HG03520 (cell line): Measurements from ENCODE around the gene REG1B.

ENCODE experiments used
- ATAC-seq: cut with Tn5 transposase; IDR thresholded peaks from one replicate; pipeline ENCODE4 v1.9.1; 2021; ENCODE audit warnings: mild to moderate bottlenecking, moderate library complexity; ENCODE audit not compliant: unreplicated experiment

REG1B gene

GRCh38 chr2:79087785-79088364 is at the start of gene REG1B:
Gene REG1B (minus strand): TSS chr2:79087993. CDS start chr2:79087612, 381 bp downstream.
- ATAC-seq = no peak

- no peak for ATAC-seq
Observed at GRCh38 chr2:79131687-79132086, 43.9 kb upstream of the REG1B start.

- ATAC-seq = no peak
Observed at GRCh38 chr2:79129804-79130203, 42.0 kb upstream of the REG1B start.

- ATAC-seq = no peak
Observed at GRCh38 chr2:79129260-79129659, 41.5 kb upstream of the REG1B start.

- no peak for ATAC-seq
Observed at GRCh38 chr2:79128406-79128805, 40.6 kb upstream of the REG1B start.

GRCh38 chr2:79125721-79125985 is 37.9 kb upstream of the REG1B start:
- ATAC-seq = no peak

- ATAC-seq = no peak
Observed at GRCh38 chr2:79124907-79125720, 37.3 kb upstream of the REG1B start.

- ATAC-seq = no peak
Observed at GRCh38 chr2:79122676-79123075, 34.9 kb upstream of the REG1B start.

GRCh38 chr2:79120194-79120713 is 32.5 kb upstream of the REG1B start, which contains the start of gene REG1A:
Gene REG1A (plus strand): TSS chr2:79120488. CDS start chr2:79120862, 374 bp downstream.
- ATAC-seq = no peak

- no peak for ATAC-seq
Observed at GRCh38 chr2:79116997-79117928, 29.5 kb upstream of the REG1B start.

GRCh38 chr2:79114797-79115494 is 27.2 kb upstream of the REG1B start:
- ATAC-seq = no peak

GRCh38 chr2:79112269-79112668 is 24.5 kb upstream of the REG1B start:
- ATAC-seq = no peak

GRCh38 chr2:79105259-79105658 is 17.5 kb upstream of the REG1B start:
- no peak for ATAC-seq

GRCh38 chr2:79103214-79103613 is 15.4 kb upstream of the REG1B start:
- ATAC-seq = no peak

- no peak for ATAC-seq
Observed at GRCh38 chr2:79101024-79101423, 13.2 kb upstream of the REG1B start.

- no peak for ATAC-seq
Observed at GRCh38 chr2:79100285-79100684, 12.5 kb upstream of the REG1B start.

- no peak for ATAC-seq
Observed at GRCh38 chr2:79099140-79099686, 11.4 kb upstream of the REG1B start.

GRCh38 chr2:79097843-79098242 is 10.1 kb upstream of the REG1B start:
- no peak for ATAC-seq

- no peak for ATAC-seq
Observed at GRCh38 chr2:79090693-79091092, 2.9 kb upstream of the REG1B start.

- no peak for ATAC-seq
Observed at GRCh38 chr2:79086255-79086654, 1.5 kb downstream of the REG1B start.
